ENCODE measurements around the gene DAPK1. TPM values are rescaled to one million over a fixed set of nuclear protein-coding genes. Genes with fewer than 3 reads are reported as not detected.

The DAPK1 gene
- under 1 TPM; 0.08 to 0.24 TPM for total RNA-seq

GRCh38 chr9:87497604-87498045 is at the start of gene DAPK1:
TSS of gene DAPK1 (plus strand) at chr9:87497867. CDS start at chr9:87499078, 1,211 bp downstream.

GRCh38 chr9:87725900-87726709 is 228.4 kb downstream of the DAPK1 start, which contains the start of gene CTSL:
TSS of gene CTSL (plus strand) at chr9:87726119. CDS start at chr9:87727604, 1,485 bp downstream.

Other genes with a start within 250 kb of the DAPK1 start
- gene CTSL, start 228.3 kb downstream of the DAPK1 start, total RNA-seq: 10 to 100 TPM; 25.8 to 28.3 TPM